Activated CD4-positive, CD25-positive, alpha-beta regulatory T cell treated with anti-CD3 and anti-CD28 coated beads, Interleukin-2, amount 50 U/mL, for 16 hours (primary cell): ENCODE results near the gene HCST.
"Not testable (repeated sequence)": the region's sequence is repeated elsewhere in the genome, so short reads cannot be mapped to it uniquely, and the experiment has no call there.

Source experiments
- DNase-seq: peaks from one replicate; pipeline ENCODE4 v3.0.0-alpha.2; 2020; ENCODE audit warnings: low read depth, low spot score

HCST gene

GRCh38 chr19:35904311-35905068, 2.2 kb downstream of the HCST start:
- DNase-seq: no peak

DNA sequence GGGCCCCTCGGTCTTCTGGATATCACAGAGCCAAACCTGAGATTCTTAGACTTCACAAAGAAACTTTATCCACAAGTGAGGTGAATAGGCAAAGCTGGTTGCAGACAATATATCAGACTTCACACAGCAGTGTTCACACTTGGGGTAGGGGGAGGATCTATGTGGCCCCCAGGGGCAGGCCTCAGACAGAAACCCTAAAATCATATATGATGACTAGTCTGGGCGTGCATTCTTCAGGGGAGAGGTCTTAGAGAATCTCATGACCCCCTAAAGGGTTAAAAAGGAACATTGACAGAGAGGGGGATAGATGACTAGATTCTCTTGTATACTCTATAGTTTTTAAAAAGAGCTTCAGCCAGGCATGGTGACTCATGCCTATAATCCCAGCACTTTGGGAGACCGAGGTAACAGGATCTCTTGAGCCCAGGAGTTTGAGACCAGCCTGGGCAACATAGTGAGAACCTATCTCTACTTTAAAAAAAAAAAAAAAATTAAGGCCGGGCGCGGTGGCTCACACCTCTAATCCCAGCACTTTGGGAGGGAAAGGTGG, 2.9 kb downstream of the HCST start:
- DNase-seq: no peak

- DNase-seq: no peak
These were observed 5.0 kb downstream of the HCST start for GRCh38 chr19:35907377-35907745.

- DNase-seq: no peak
These were observed 5.7 kb downstream of the HCST start, which contains the start of gene TYROBP for GRCh38 chr19:35908010-35908441. Gene TYROBP (minus strand): TSS chr19:35908295. CDS start chr19:35908228, 67 bp downstream.

DNA sequence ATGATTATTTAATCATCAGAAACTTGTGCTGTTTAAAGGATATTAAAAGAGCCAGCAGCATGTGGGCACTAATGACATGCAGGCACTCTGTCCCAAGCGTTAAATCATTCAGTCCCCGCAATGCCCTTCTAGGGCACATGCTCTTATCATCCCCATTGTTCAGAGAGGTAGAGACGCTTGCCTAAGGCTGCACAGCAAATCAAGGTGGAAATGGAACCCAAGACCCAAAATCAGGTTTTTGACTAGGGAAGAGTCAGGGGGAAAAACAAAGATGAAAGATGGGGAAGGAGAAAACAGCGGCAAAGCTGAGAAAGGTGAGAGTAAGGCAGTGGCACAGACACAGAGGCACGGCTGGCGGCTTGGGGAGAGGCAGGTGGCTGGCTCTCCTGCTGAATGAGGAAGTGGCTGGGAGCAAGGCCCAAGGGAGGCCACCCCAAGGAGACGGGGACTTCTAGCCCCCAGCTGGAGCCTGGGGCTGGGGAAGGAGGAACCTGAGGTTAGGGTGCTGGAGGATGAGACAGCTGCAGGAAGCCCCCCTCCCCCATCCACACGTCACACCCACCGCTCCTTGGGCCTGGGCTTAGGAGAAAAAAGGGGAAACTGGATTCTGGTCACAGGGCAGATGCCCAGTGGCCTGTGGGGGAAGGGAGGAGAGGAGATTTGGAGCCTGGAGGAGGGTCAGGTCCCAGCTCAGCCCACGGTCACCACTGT, 6.8 kb downstream of the HCST start:
- DNase-seq: no peak

DNA sequence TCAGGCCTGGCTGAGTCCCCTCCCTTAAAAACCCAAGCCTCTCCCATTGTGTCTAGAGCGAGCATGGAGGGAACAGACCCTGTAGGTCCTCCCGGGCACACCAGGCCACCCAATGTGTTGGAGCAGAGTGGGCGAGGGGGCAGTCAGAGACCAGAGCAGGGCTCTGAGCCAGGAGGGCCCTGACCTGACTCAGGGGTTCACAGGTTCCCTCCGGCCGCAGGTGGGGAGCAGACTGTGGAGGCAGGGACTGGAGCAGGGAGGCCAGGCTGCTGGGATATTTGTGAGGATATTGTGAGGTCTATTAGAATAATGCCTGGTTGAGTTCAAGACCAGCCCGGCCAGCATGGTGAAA, 7.3 kb downstream of the HCST start:
- no peak for DNase-seq

DNA sequence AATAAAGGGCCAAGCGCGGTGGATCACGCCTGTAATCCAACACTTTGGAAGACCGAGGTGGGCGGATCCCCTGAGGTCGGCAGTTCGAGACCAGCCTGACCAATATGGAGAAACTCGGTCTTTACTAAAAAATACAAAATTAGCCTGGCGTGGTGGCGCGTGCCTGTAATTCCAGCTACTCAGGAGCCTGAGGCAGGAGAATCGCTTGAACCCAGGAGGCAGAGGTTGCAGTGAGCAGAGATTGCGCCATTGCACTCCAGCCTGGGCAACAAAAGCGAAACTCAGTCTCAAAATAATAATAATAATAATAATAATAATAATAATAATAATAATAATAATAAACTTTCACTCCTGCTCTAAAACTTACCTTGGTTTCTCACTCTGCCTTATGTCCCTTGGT, 8.0 kb downstream of the HCST start:
- DNase-seq: not testable (repeated sequence)

- no peak for DNase-seq
These were observed 8.8 kb downstream of the HCST start for GRCh38 chr19:35911173-35911572.

DNA sequence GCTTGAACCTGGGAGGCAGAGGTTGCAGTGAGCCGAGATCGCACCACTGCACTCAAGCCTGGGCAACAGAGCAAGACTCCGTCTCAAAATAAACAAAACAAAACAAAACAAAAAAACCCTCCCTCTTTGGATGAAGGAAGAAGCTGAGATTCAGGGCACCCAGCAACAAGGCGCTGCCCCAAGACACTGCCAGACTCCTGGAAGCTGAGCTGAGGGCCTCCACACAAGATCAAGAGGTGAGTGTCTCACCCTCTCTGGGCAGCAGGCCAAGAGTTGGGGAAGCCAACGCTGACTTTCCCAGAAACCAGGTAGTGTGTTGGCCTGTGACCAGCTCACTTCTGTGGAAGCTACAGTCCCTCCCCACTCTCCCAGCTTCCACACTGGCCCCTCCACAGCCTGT, 9.5 kb downstream of the HCST start:
- DNase-seq: no peak

DNA sequence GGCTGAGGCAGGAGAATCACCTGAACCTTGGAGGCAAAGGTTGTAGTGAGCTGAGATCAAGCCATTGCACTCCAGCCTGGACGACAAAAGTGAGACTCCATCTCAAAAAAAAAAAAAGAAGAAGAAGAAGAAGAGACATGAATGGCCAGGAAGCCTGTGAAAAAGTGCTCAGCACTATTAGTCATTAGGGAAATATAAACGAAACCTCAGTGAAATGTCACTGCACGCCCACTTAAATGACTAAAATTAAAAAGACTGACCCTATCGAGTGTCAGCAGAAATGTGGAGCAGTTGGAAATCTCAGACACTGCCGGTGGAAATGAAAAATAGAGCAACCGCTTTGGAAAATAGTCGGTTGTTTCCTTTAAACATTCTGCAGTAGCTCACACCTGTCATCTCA, 11.3 kb downstream of the HCST start:
- no peak for DNase-seq

- DNase-seq: no peak
These were observed 13.1 kb downstream of the HCST start for GRCh38 chr19:35915443-35915842.

DNA sequence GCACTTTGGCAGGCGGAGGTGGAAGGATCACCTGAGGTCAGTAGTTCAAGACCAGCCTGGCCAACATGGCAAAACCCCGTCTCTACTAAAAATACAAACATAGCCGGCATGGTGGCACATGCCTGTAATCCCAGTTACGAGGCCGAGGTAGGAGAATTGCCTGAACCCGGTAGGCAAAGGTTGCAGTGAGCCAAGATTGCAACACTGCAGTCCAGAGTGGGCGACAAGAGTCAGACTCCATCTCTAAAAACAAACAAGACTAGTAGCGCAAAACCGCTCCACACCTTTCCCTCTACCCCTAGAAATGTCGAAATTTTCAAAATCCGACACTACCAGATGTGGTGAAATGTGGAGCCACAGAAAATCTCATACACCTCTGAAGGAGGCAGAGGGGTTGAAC, 17.0 kb downstream of the HCST start:
- DNase-seq: no peak

GRCh38 chr19:35921012-35921411, 18.7 kb downstream of the HCST start:
- DNase-seq: no peak

GRCh38 chr19:35925501-35925900, 23.2 kb downstream of the HCST start:
- DNase-seq: no peak

GRCh38 chr19:35928507-35928906, 26.2 kb downstream of the HCST start:
- DNase-seq: no peak

GRCh38 chr19:35929876-35930275, 27.5 kb downstream of the HCST start:
- no peak for DNase-seq

GRCh38 chr19:35931161-35931873, 29.0 kb downstream of the HCST start:
- peak; percentile 99 for DNase-seq

DNA sequence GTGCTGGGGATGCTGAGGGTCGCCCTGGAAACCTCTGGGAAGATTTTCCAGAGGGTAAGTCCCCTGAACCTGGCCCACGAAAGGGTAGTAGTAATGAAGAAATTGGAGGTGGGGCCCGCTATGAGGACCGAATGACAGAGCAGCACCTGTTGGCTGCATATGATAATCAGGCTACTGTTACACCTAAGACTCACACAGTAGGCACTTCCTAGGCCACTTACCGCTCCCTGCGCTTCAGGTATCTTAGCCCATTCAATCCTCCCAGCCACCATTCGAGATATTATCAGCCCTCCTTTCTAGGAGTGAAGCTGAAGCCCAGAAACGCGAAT, 29.5 kb downstream of the HCST start:
- no peak for DNase-seq

- no peak for DNase-seq
These were observed 30.1 kb downstream of the HCST start for GRCh38 chr19:35932291-35932936.

GRCh38 chr19:35935911-35936737, 33.8 kb downstream of the HCST start, which contains the start of gene LRFN3:
Gene LRFN3 (plus strand): TSS chr19:35936374. CDS start chr19:35939426, 3,052 bp downstream.
- no peak for DNase-seq

GRCh38 chr19:35936738-35937268, 34.5 kb downstream of the HCST start:
- DNase-seq: no peak
